GM19455 (cell line): Measurements from ENCODE around the gene EGFL7.

Experiments
- ATAC-seq: cut with Tn5 transposase; IDR thresholded peaks from one replicate; pipeline ENCODE4 v1.9.1; 2021; ENCODE audit not compliant: unreplicated experiment

The EGFL7 gene

GRCh38 chr9:136658849-136659535 lies 3.7 kb upstream of the EGFL7 start:
- ATAC-seq, result no peak

- no peak for ATAC-seq
Measured at GRCh38 chr9:136659861-136660784, 2.6 kb upstream of the EGFL7 start.

DNA sequence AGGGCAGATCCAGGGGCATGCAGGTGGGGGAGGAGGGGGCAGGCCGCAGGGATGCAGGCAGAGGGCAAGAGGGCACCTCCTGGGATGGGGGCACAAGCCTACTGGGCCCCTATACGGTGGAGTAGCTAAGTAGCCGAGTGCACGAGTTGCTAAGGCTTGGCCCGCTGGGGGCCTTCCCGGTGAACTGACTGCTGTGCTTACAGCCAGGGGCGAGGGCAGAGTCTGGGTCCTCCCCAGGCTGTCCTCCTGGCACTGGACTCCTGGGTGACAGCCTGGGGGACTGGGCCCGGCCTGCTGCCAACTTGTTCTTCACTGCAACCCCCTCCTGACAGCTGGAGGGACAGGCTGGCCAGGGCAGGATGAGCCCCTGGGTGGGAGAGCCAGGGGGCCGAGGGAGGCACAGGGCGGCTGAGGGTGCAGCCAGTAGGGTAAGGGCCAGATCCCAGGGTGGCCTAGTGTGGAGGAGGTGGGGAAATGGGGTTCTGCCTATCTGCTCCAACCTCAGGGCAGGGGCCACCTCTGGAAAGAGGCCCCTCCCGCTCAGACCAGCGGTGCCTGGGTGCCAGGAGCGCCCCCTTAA lies 1.7 kb upstream of the EGFL7 start:
- ATAC-seq, result no peak

- no peak for ATAC-seq
Measured at GRCh38 chr9:136661641-136662325, 933 bp upstream of the EGFL7 start.

DNA sequence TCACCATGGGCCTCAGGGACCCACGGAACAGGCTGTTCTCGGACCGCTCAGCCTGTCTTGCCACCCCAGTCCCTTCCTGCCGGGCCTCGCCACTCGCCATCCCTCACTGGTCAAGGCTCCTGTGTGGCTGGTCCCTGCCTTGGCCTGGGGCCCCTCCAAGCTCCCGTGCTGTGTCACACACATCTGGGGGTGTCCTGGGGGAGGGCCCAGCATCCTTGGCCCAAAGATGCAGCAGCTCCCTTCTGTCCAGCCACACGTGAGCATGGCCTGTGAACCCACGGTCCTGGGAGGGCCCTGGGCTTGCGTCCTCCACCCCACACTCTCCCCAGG lies 425 bp upstream of the EGFL7 start:
- ATAC-seq, result no peak

DNA sequence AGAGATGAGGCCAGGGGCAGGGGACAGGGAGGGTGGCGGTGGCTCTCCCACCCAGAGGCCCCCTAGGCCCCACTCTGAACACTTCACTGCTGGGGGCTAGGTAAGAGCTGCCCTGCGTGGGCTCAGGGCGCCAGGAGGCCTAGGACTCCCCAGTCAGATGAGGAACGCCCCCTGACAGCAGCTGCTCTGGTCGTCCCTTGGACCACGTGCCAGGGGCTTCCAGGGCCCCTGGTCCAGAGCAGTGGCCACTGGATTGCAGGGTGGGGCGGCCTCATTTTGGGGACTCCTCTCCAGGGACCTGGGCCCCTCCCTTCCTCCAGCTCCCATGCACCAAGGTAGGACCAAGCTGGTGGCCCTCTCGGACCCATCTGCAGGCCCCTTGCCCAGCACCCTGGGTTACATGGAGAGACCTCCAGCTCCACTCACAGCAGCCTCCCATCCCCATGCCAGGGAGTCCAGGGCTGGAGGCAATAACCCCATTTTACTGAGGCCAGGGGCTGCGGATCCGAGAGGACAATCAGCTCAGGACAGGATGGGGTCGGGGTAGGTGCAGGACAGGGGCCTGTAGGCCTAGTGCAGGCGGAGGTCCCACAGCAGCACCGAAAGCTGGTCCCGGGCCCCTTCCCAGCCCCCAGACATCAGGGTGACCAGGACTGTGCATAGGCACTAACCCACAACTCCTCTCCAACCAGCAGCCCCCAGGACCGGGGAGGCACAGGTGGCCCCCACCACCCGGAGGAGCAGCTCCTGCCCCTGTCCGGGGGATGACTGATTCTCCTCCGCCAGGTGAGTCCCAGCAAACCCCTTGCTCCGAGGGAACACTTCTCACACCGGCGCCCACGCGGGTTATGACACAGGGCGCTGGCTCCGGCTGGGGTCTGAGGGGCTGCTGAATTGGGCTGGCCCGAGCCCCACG lies 1.5 kb downstream of the EGFL7 start:
- no peak for ATAC-seq

- no peak for ATAC-seq
Measured at GRCh38 chr9:136665111-136665703, 2.5 kb downstream of the EGFL7 start.

- ATAC-seq, result no peak
Measured at GRCh38 chr9:136665704-136666371, 3.1 kb downstream of the EGFL7 start.

- ATAC-seq, result no peak
Measured at GRCh38 chr9:136666372-136667213, 3.9 kb downstream of the EGFL7 start.

DNA sequence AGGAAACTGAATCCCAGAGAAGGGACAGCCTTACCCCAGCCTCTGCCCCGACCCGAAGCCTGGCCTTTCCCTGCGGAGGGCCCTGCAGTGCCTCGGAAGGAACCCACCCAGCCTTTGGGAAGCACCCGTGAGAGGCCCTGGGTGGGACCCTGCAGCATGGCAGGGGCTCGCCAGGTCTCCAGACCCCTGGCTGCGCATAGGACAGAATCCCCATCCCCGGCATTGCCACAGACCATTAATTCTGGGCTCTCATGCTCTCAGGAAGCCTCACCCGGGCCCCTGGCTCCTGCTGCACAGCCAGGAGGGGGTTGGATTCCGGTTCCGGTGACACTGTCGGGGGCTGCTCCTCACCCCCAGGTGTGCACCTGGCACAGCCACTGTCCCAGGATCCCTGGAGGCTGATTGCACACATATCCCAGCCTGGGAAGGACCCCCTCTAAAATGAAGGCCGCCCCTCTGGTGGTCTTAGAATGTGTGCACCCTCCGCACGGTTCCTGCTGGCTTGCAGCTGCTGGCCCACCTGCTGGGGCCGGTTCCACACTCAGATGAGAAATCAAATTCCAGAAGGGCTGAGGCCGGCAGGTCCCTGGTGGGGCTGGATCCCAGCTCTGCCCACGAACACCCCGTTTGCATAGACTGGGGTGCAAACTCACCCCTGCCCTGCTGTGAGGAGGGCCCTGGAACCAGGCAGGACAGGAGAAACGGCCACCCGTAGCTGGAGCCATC lies 4.7 kb downstream of the EGFL7 start:
- no peak for ATAC-seq

GRCh38 chr9:136667940-136668760 lies 5.4 kb downstream of the EGFL7 start:
- ATAC-seq, result no peak

DNA sequence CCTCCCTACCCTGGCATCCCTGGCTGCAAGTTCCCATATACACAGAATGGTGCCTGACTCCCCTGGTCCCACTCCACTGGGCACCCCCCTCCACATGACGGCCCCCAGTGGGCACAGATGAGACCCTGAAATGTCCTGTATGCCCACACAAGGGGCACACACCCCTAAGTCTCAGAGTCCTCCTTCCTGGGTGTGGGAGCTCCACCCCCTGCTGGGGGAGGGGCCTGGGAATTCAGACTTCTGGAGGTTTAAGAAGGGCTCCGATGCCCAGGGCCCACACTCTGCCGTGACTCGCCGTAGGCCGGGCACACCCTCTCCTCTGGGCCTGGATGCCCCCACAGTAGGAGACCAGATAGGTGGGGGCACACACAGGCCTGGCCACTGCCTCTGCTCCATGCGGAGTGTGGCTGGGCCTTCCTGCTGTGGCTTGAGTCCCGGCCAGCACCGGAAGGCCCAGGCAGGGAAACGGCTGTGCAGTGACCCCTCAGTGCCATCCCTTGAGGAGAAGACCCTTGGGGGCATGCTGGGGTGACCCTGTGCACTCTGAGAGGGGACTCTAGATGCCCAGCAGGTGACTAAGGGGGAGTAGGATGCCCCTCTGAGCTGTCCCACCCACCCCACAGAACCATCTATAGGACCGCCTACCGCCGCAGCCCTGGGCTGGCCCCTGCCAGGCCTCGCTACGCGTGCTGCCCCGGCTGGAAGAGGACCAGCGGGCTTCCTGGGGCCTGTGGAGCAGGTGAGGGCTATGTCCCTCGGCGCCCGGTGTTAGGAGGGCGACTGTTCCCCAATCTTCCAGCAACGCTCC lies 6.5 kb downstream of the EGFL7 start:
- no peak for ATAC-seq

DNA sequence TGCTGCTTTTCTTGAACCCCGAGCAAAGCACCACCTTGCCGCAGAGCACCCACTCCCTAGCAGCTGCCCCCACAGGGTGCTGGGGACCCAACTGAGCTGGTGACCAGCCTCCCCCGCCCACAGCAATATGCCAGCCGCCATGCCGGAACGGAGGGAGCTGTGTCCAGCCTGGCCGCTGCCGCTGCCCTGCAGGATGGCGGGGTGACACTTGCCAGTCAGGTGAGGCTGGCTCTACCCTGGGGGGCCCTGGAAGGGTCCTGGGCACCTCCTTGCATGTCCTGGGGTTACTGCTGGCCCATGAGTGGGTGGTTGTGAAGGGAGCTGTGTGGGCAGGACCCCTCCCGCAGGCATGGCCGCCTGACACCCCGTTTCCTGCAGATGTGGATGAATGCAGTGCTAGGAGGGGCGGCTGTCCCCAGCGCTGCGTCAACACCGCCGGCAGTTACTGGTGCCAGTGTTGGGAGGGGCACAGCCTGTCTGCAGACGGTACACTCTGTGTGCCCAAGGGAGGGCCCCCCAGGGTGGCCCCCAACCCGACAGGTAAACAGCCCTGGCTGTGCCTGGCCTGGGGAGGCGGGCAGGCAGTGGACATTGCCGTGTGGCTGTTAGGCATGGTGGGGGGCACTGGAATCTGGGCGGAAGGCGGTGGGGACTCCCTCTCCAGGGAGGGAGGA lies 7.2 kb downstream of the EGFL7 start:
- ATAC-seq, result no peak

DNA sequence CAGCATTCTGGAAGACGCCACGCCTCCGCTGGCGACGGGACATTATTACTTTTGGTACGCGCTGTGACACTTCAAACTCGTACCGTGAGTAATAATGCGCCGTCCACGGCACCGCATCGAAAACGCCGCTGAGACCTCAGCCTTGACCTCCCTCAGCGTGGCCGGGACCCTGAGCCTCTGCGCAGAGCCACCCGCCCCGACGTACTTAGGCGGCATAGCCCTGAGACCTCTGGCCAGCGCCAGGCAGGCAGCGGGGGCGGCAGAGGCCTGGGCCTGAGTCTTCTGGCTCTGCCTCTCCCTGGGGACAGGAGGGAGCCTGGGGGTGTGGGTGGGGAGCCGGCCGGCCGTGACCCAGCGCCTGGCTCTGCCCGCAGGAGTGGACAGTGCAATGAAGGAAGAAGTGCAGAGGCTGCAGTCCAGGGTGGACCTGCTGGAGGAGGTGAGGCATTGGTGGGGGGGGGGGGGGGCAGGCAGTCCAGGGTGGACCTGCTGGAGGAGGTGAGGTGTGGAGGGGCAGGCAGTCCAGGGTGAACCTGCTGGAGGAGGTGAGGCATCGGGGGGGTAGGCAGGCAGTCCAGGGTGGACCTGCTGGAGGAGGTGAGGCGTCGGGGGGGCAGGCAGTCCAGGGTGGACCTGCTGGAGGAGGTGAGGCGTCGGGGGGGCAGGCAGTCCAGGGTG lies 8.0 kb downstream of the EGFL7 start:
- ATAC-seq, result no peak

DNA sequence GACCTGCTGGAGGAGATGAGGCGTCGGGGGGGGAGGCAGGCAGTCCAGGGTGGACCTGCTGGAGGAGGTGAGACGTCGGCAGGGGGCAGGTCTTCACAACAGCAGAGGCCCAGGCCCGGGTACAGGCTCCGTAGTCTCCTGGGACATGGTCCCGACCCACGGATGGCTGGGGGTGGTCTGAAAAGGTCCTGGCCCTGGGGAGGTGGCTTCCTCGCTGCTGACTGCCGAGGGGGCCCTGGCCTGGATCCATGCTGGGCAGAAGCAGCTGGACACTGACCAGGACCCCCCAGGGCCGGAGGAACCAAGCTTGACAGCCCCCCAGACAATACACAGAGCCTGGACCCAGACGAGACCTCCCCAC lies 8.5 kb downstream of the EGFL7 start:
- ATAC-seq, result no peak
